Neural crest cell (in vitro differentiated cells): ENCODE data around the gene GALR1. TPM values are rescaled to one million over a fixed set of nuclear protein-coding genes. Genes with fewer than 3 reads are reported as not detected.

Experiments
- DNase-seq: peaks from one replicate; pipeline ENCODE4 v3.0.0; 2021; ENCODE audit warnings: low read depth, mixed read lengths, low spot score
- H3K27ac Mint-ChIP-seq: one replicate; pipeline ENCODE4 v1.8.0; 2021; ENCODE audit warnings: mild to moderate bottlenecking, mixed read lengths; ENCODE audit not compliant: unreplicated experiment
- H3K27me3 Mint-ChIP-seq: 2 replicates; pipeline ENCODE4 v1.8.0; 2021; ENCODE audit warnings: low read depth, mild to moderate bottlenecking, mixed read lengths
- H3K36me3 Mint-ChIP-seq: 2 replicates; pipeline ENCODE4 v1.8.0; 2021; ENCODE audit warnings: low read depth, mild to moderate bottlenecking, mixed read lengths
- H3K4me1 Mint-ChIP-seq: 2 replicates; pipeline ENCODE4 v1.8.0; 2021; ENCODE audit warnings: mixed read lengths
- H3K4me3 Mint-ChIP-seq: one replicate; pipeline ENCODE4 v1.8.0; 2021; ENCODE audit warnings: mild to moderate bottlenecking, mixed read lengths
- H3K9me3 Mint-ChIP-seq: 2 replicates; pipeline ENCODE4 v1.8.0; 2021; ENCODE audit warnings: mixed read lengths
- total RNA-seq: library from RNA; stranded (reverse); gene quantifications from 2 replicates; pipeline ENCODE4 v1.2.1, GENCODE V29; 2021
- TF ChIP-seq, protein P1 (sequence below): fragments of 200-600 bp; sonication (generic); conservative IDR thresholded peaks from 2 replicates; pipeline ENCODE4 v1.5.0; 2021; ENCODE audit warnings: antibody characterized with exemption, mild to moderate bottlenecking

GALR1 gene
- total RNA-seq, 1 donor from 2014 or later, result not detected

DNA sequence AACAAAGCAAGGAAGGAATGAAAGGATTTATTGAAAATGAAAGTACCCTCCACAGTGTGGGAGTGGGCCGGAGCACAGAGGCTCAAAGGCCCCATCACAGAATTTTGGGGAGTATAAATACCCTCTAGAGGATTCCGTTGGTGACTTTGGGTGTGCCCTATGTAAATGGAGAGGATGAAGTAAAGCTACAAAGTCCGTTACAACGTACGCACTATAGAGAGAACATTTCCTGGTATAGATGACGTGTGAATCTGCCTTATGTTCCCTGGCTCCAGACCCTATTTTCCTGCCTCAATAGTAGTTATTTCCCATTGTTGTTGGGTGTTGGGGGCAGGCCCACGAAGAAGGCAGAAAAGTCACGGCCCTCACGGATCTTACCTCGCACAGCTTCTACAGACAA is 65.3 kb downstream of the GALR1 start:
- H3K27me3 Mint-ChIP-seq, result no peaks in the 10 kb centered on the region
- no peak for DNase-seq
- H3K36me3 Mint-ChIP-seq, result no peaks in the 10 kb centered on the region
- H3K27ac Mint-ChIP-seq, result no peak overlapping the region
- TF ChIP-seq, protein P1, sequence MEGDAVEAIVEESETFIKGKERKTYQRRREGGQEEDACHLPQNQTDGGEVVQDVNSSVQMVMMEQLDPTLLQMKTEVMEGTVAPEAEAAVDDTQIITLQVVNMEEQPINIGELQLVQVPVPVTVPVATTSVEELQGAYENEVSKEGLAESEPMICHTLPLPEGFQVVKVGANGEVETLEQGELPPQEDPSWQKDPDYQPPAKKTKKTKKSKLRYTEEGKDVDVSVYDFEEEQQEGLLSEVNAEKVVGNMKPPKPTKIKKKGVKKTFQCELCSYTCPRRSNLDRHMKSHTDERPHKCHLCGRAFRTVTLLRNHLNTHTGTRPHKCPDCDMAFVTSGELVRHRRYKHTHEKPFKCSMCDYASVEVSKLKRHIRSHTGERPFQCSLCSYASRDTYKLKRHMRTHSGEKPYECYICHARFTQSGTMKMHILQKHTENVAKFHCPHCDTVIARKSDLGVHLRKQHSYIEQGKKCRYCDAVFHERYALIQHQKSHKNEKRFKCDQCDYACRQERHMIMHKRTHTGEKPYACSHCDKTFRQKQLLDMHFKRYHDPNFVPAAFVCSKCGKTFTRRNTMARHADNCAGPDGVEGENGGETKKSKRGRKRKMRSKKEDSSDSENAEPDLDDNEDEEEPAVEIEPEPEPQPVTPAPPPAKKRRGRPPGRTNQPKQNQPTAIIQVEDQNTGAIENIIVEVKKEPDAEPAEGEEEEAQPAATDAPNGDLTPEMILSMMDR, result no peak
- no peak overlapping the region for H3K4me3 Mint-ChIP-seq
- H3K4me1 Mint-ChIP-seq, result no peaks in the 10 kb centered on the region
- H3K9me3 Mint-ChIP-seq, result no peaks in the 10 kb centered on the region

DNA sequence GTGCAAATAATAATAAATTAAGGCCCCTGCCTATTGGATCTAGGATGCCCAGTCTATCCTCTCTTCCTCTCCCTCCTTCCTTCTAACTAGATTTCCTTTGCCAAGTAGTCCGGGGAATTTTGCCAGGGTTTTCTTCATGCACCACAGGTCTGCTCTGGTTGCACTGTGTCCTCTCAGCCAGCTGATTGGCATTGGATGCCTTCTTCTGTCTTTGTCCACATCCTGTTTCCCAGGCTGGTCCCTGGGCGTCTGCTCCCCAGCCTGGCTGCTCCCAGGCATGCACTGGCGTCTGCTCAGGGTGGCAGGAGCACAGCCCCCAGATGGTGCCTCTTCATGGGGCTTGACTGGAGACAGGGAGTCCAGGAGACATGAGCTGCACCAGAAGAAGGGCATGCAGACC is 66.4 kb downstream of the GALR1 start:
- no peaks in the 10 kb centered on the region for H3K27me3 Mint-ChIP-seq
- H3K36me3 Mint-ChIP-seq, result no peaks in the 10 kb centered on the region
- no peak for DNase-seq
- no peak overlapping the region for H3K27ac Mint-ChIP-seq
- no peaks in the 10 kb centered on the region for H3K4me1 Mint-ChIP-seq
- no peak overlapping the region for H3K4me3 Mint-ChIP-seq
- TF ChIP-seq, protein P1, result no peak
- H3K9me3 Mint-ChIP-seq, result no peaks in the 10 kb centered on the region

DNA sequence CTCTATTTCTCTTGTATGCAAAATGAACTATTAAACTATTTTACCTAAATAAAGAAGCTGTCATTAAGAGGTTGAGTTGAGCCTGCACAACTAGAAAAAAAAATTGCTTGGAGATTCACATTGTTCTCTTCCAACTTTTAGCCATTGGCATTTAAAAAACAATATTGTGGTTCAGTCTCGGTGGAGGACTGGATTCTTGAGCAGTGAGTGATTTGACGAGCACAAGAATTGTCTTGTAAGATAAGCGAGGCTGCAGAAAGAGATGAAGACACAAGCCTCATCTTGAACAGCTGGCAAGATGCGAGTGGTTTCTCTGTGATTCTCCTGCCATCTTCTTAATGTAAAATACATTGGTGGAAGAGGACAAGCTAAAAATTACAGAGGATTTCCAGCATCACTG is 67.0 kb downstream of the GALR1 start:
- no peak for DNase-seq
- no peaks in the 10 kb centered on the region for H3K4me1 Mint-ChIP-seq
- no peaks in the 10 kb centered on the region for H3K36me3 Mint-ChIP-seq
- no peak overlapping the region for H3K4me3 Mint-ChIP-seq
- no peaks in the 10 kb centered on the region for H3K27me3 Mint-ChIP-seq
- no peaks in the 10 kb centered on the region for H3K9me3 Mint-ChIP-seq
- H3K27ac Mint-ChIP-seq, result no peak overlapping the region
- TF ChIP-seq, protein P1, result no peak

DNA sequence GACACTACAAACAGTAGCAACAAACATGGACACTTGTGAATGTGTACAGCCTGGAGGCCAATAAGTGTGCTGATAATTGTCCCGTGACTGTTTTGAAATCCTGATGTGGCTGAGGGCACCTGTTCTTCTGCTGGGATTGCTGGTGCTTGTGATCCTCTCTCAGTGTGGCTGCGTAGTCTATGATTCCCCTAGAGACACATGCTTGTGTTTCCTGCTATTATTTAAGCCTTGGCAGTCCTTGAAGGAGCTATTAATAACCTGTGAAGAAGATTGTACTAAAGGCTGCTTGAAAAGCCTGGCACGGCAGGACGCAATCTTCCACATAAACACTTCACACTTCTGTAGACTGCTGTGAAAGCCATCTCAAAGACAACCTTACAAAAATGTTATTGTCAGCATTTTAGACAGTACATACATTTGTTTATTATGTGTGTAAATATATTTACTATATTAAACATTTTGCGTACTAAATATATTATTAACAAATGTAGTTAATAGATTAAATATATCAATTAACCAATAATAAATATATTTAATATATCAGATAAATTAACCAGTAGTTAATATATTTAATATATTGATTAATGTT is 71.4 kb downstream of the GALR1 start:
- no peaks in the 10 kb centered on the region for H3K9me3 Mint-ChIP-seq
- DNase-seq, result no peak
- H3K4me3 Mint-ChIP-seq, result no peak overlapping the region
- H3K36me3 Mint-ChIP-seq, result no peaks in the 10 kb centered on the region
- H3K4me1 Mint-ChIP-seq, result no peaks in the 10 kb centered on the region
- no peaks in the 10 kb centered on the region for H3K27me3 Mint-ChIP-seq
- no peak overlapping the region for H3K27ac Mint-ChIP-seq
- TF ChIP-seq, protein P1, result no peak

DNA sequence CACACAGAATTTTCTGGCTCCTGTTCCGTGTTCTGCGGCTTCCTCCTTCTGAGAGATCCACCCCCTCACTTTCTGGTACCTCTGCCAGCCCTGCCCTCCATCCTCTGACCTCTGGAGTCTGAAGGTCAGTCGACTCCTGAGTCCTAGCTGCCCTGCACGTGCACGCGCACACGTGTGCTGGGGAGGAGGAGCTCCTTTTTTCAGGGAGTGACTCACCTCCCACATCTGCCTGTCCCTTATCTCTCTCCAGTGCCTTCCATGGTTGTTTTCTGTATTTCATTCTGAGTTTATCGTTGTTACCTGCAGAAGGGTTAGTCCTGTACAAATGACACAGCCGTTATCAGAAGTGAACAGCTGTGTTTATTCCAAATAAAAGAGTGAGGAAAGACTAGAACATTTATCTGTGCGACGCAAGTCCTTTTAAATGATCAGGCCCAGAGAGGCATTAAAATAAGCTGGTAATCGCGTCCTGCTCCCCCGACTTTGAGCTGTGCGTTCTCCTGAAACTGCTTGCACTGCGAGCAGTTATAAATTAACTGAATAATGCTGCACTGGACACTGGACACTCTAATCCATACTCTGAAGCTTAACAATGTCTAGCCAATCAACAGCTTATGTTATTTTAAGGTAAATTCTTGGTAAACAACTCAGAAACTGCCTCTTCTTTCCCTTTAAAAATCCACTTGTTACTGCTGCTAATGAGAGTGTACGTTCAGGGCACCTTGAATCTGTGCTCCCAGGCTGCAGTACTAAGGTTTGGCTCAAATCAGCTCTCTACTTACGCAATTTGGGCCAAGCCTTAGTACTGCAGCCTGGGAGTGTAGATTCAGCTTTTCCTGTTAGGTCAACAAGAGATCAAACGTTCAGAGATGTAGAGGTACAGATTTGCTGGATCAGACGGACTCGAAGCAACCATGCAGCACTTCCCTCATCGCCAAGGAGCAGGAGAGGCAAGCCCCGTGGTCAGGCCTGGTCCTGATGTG is 72.5 kb downstream of the GALR1 start:
- no peaks in the 10 kb centered on the region for H3K27me3 Mint-ChIP-seq
- no peak overlapping the region for H3K4me3 Mint-ChIP-seq
- no peaks in the 10 kb centered on the region for H3K9me3 Mint-ChIP-seq
- TF ChIP-seq, protein P1, result no peak
- no peaks in the 10 kb centered on the region for H3K36me3 Mint-ChIP-seq
- H3K4me1 Mint-ChIP-seq, result no peaks in the 10 kb centered on the region
- no peak overlapping the region for H3K27ac Mint-ChIP-seq
- no peak for DNase-seq
